ENCODE results near the gene TMED6. TPM values are rescaled to one million over a fixed set of nuclear protein-coding genes. Genes with fewer than 3 reads are reported as not detected.

The TMED6 gene
- total RNA-seq, 1 experiment from 2014 or later: 0.72 TPM

DNA sequence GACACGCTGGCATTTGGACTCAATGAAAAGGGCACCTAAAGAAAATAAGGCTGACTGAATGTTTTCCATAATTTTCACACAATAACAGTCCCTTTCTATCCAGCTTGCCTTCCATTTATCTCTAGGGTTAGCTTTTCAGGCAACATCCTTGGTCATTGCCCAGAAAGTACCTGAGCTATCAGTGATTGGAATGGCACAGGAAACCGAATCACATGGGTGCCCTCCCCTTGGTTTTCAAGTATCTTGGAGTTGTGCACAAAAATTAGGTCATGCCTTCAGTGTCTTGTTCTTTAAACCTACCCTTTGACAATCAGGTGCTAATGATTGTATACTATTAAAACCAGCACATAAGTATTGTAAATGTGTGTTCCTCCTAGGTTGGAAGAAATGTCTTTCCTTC lies 43.7 kb downstream of the TMED6 start:
- no peaks in the 10 kb centered on the region for H3K27me3 Mint-ChIP-seq (ENCODE audit: low read depth)
- no peaks in the 10 kb centered on the region for H3K9me3 Mint-ChIP-seq
- DNase-seq (ENCODE audit: low spot score) (no peak), ATAC-seq (no peak)
- ChIA-PET POLR2A (interaction anchor here (0.7 kb wide), 1 partner anchor 178 kb away, joined by 6 read pairs; no protein-coding TSS in a partner anchor), CTCF (no interaction called here)
- no peak overlapping the region for H3K4me3 Mint-ChIP-seq
- peaks cover 9% of the 10 kb centered on the region for H3K4me1 Mint-ChIP-seq
- H3K27ac Mint-ChIP-seq: no peak overlapping the region
- TF ChIP-seq, protein P1, sequence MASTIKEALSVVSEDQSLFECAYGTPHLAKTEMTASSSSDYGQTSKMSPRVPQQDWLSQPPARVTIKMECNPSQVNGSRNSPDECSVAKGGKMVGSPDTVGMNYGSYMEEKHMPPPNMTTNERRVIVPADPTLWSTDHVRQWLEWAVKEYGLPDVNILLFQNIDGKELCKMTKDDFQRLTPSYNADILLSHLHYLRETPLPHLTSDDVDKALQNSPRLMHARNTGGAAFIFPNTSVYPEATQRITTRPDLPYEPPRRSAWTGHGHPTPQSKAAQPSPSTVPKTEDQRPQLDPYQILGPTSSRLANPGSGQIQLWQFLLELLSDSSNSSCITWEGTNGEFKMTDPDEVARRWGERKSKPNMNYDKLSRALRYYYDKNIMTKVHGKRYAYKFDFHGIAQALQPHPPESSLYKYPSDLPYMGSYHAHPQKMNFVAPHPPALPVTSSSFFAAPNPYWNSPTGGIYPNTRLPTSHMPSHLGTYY (CRISPR knock-in tag; IDR thresholded peaks at IDR 0.05): no peak
- TF ChIP-seq GABPB1 (CRISPR knock-in tag; IDR thresholded peaks at IDR 0.05): no peak
- no peak for TF ChIP-seq ZBTB21 (CRISPR knock-in tag; IDR thresholded peaks at IDR 0.05; ENCODE audit: borderline replicate concordance)
- no peak for TF ChIP-seq ATF1 (CRISPR knock-in tag; IDR thresholded peaks at IDR 0.05)
- TF ChIP-seq NR3C1 (CRISPR knock-in tag; conservative IDR thresholded peaks at IDR 0.05; ENCODE audit: low read depth): no peak
- no peak for TF ChIP-seq ZNF396 (CRISPR knock-in tag; IDR thresholded peaks at IDR 0.05; ENCODE audit: borderline replicate concordance)
- TF ChIP-seq, protein P2, sequence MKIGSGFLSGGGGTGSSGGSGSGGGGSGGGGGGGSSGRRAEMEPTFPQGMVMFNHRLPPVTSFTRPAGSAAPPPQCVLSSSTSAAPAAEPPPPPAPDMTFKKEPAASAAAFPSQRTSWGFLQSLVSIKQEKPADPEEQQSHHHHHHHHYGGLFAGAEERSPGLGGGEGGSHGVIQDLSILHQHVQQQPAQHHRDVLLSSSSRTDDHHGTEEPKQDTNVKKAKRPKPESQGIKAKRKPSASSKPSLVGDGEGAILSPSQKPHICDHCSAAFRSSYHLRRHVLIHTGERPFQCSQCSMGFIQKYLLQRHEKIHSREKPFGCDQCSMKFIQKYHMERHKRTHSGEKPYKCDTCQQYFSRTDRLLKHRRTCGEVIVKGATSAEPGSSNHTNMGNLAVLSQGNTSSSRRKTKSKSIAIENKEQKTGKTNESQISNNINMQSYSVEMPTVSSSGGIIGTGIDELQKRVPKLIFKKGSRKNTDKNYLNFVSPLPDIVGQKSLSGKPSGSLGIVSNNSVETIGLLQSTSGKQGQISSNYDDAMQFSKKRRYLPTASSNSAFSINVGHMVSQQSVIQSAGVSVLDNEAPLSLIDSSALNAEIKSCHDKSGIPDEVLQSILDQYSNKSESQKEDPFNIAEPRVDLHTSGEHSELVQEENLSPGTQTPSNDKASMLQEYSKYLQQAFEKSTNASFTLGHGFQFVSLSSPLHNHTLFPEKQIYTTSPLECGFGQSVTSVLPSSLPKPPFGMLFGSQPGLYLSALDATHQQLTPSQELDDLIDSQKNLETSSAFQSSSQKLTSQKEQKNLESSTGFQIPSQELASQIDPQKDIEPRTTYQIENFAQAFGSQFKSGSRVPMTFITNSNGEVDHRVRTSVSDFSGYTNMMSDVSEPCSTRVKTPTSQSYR (CRISPR knock-in tag; IDR thresholded peaks at IDR 0.05): no peak
- TF ChIP-seq TCF7 (CRISPR knock-in tag; IDR thresholded peaks at IDR 0.05; ENCODE audit: low read depth): no peak
- TF ChIP-seq, protein P3, sequence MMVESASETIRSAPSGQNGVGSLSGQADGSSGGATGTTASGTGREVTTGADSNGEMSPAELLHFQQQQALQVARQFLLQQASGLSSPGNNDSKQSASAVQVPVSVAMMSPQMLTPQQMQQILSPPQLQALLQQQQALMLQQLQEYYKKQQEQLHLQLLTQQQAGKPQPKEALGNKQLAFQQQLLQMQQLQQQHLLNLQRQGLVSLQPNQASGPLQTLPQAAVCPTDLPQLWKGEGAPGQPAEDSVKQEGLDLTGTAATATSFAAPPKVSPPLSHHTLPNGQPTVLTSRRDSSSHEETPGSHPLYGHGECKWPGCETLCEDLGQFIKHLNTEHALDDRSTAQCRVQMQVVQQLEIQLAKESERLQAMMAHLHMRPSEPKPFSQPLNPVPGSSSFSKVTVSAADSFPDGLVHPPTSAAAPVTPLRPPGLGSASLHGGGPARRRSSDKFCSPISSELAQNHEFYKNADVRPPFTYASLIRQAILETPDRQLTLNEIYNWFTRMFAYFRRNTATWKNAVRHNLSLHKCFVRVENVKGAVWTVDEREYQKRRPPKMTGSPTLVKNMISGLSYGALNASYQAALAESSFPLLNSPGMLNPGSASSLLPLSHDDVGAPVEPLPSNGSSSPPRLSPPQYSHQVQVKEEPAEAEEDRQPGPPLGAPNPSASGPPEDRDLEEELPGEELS (CRISPR knock-in tag; IDR thresholded peaks at IDR 0.05): no peak
- TF ChIP-seq, protein P4, sequence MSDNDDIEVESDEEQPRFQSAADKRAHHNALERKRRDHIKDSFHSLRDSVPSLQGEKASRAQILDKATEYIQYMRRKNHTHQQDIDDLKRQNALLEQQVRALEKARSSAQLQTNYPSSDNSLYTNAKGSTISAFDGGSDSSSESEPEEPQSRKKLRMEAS (CRISPR knock-in tag; IDR thresholded peaks at IDR 0.05): no peak
- no peak for TF ChIP-seq ESRRA (CRISPR knock-in tag; IDR thresholded peaks at IDR 0.05; ENCODE audit: borderline replicate concordance)
- no peak for TF ChIP-seq SP1 (CRISPR knock-in tag; conservative IDR thresholded peaks at IDR 0.05)
- TF ChIP-seq SOX15 (CRISPR knock-in tag; IDR thresholded peaks at IDR 0.05): no peak
- no peak for TF ChIP-seq GRHL2 (CRISPR knock-in tag; IDR thresholded peaks at IDR 0.05; ENCODE audit: insufficient replicate concordance, severe bottlenecking)
- H3K36me3 Mint-ChIP-seq: no peaks in the 10 kb centered on the region

DNA sequence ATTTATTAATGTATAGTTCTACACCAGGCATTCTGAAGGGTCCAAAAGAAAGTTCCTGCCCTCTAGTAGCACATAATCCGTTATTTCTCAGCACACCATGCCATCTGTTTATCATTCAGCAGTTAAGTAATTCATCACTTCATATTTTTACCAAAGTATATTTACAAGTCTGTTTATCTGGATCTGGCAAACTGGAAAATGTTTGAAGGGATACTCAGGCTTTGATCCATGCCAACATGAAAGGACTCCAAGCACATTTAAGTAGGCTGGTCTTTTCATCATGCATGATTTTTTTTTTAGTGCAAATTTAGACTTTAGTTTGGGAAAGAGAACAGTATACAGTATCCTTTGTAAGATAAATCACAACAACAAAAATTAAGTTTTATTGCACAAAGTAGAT lies 44.5 kb downstream of the TMED6 start:
- ChIA-PET CTCF (no interaction called here), POLR2A (no interaction called here)
- DNase-seq (ENCODE audit: low spot score) (no peak), ATAC-seq (no peak)
- H3K4me3 Mint-ChIP-seq: no peak overlapping the region
- no peaks in the 10 kb centered on the region for H3K36me3 Mint-ChIP-seq
- no peak overlapping the region for H3K27ac Mint-ChIP-seq
- TF ChIP-seq, protein P5, sequence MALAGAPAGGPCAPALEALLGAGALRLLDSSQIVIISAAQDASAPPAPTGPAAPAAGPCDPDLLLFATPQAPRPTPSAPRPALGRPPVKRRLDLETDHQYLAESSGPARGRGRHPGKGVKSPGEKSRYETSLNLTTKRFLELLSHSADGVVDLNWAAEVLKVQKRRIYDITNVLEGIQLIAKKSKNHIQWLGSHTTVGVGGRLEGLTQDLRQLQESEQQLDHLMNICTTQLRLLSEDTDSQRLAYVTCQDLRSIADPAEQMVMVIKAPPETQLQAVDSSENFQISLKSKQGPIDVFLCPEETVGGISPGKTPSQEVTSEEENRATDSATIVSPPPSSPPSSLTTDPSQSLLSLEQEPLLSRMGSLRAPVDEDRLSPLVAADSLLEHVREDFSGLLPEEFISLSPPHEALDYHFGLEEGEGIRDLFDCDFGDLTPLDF (CRISPR knock-in tag; IDR thresholded peaks at IDR 0.05): no peak
- no peak for TF ChIP-seq CREB1 (CRISPR knock-in tag; IDR thresholded peaks at IDR 0.05)
- no peak for TF ChIP-seq RORB (CRISPR knock-in tag; IDR thresholded peaks at IDR 0.05)
- TF ChIP-seq, protein P6, sequence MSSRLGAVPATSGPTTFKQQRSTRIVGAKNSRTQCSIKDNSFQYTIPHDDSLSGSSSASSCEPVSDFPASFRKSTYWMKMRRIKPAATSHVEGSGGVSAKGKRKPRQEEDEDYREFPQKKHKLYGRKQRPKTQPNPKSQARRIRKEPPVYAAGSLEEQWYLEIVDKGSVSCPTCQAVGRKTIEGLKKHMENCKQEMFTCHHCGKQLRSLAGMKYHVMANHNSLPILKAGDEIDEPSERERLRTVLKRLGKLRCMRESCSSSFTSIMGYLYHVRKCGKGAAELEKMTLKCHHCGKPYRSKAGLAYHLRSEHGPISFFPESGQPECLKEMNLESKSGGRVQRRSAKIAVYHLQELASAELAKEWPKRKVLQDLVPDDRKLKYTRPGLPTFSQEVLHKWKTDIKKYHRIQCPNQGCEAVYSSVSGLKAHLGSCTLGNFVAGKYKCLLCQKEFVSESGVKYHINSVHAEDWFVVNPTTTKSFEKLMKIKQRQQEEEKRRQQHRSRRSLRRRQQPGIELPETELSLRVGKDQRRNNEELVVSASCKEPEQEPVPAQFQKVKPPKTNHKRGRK (CRISPR knock-in tag; IDR thresholded peaks at IDR 0.05; ENCODE audit: borderline replicate concordance): no peak
- TF ChIP-seq TEAD1 (CRISPR knock-in tag; IDR thresholded peaks at IDR 0.05): no peak
- H3K4me1 Mint-ChIP-seq: peaks cover 6% of the 10 kb centered on the region
- H3K27me3 Mint-ChIP-seq (ENCODE audit: low read depth): no peaks in the 10 kb centered on the region
- H3K9me3 Mint-ChIP-seq: no peaks in the 10 kb centered on the region

All from WTC11 (cell line).